ENCODE data around the gene PEX10.

- no peak for TF ChIP-seq CTCF (IDR thresholded peaks at IDR 0.05)
- TF ChIP-seq POLR2A (IDR thresholded peaks at IDR 0.05), result no peak
Measured at GRCh38 chr1:2426540-2426939, 14.2 kb upstream of the PEX10 start.
